A673 (cell line): ENCODE results near the gene PSMA4. TPM values are rescaled to one million over a fixed set of nuclear protein-coding genes. Genes with fewer than 3 reads are reported as not detected.

Source experiments
- BruUV-seq: library from RNA; stranded (reverse); fragments of 400-500 nt; replicated peaks from 2 replicates; lab custom pipeline; 2021; lab: Mats Ljungman, UMichigan
- CTCF ChIA-PET: fragments of 300-600 bp; sonication (Branson Sonifier 250); formaldehyde crosslinking; loops from one replicate; lab custom pipeline; 2022; ENCODE audit warnings: antibody characterized with exemption; lab: Charles Lee
- POLR2A ChIA-PET: fragments of 300-600 bp; sonication (Branson Sonifier 250); formaldehyde crosslinking; loops from one replicate; lab custom pipeline; 2022; ENCODE audit warnings: antibody characterized with exemption; ENCODE audit not compliant: low non-redundant PET; lab: Charles Lee
- DNase-seq: peaks from one replicate; pipeline ENCODE4 v3.0.0-alpha.2; 2015; ENCODE audit warnings: low spot score
- H3K27ac ChIP-seq: fragments of 200-600 bp; sonication (generic); 2 replicates; pipeline ENCODE4 v1.5.1; 2016; ENCODE audit warnings: mixed run types, low read depth, mild to moderate bottlenecking, mixed read lengths, antibody characterized with exemption, low read length; ENCODE audit not compliant: poor library complexity, severe bottlenecking
- H3K27me3 ChIP-seq: fragments of 200-600 bp; sonication (generic); replicated peaks from 2 replicates; pipeline ENCODE4 v1.6.1; 2017; ENCODE audit warnings: mixed run types, low read depth, mild to moderate bottlenecking, mixed read lengths, antibody characterized with exemption, low read length; ENCODE audit not compliant: insufficient read depth, poor library complexity
- H3K36me3 ChIP-seq: fragments of 200-600 bp; sonication (generic); 2 replicates; pipeline ENCODE4 v1.6.1; 2016; ENCODE audit warnings: mixed run types, mild to moderate bottlenecking, mixed read lengths, antibody characterized with exemption, low read length; ENCODE audit not compliant: insufficient read depth, poor library complexity, severe bottlenecking
- H3K4me1 ChIP-seq: fragments of 200-600 bp; sonication (generic); 2 replicates; pipeline ENCODE4 v1.6.1; 2017; ENCODE audit warnings: mixed run types, mild to moderate bottlenecking, mixed read lengths, antibody characterized with exemption, low read length; ENCODE audit not compliant: insufficient read depth, poor library complexity, severe bottlenecking
- H3K4me3 ChIP-seq: fragments of 200-600 bp; sonication (generic); 2 replicates; pipeline ENCODE4 v1.5.1; 2016; ENCODE audit warnings: low read depth, mixed run types, mild to moderate bottlenecking, mixed read lengths, low read length; ENCODE audit not compliant: poor library complexity, severe bottlenecking
- H3K9me3 ChIP-seq: fragments of 200-600 bp; sonication (generic); 2 replicates; pipeline ENCODE4 v1.6.1; 2016; ENCODE audit warnings: mixed run types, low read depth, mild to moderate bottlenecking, mixed read lengths, antibody characterized with exemption, low read length; ENCODE audit not compliant: poor library complexity, severe bottlenecking
- EZH2 ChIP-seq: fragments of 200-600 bp; sonication (generic); IDR thresholded peaks from 2 replicates; pipeline ENCODE4 v1.6.1; 2017; ENCODE audit warnings: borderline replicate concordance, low read depth, mild to moderate bottlenecking, mixed read lengths, antibody characterized with exemption, low read length; ENCODE audit not compliant: poor library complexity, severe bottlenecking
- intact Hi-C: fragments of 100-400 bp; cut with micrococcal nuclease; formaldehyde crosslinking; loops from one replicate; pipeline ENCODE4 v1.10.0; 2022; ENCODE audit not compliant: unreplicated experiment
- total RNA-seq: library from RNA; stranded (reverse); gene quantifications from 2 replicates; pipeline ENCODE4 v1.2.3, GENCODE V29; 2021
- TF ChIP-seq, protein P1 (sequence below): fragments of 300-800, 200-600 bp; sonication (generic); conservative IDR thresholded peaks from 2 replicates; pipeline ENCODE4 v1.5.1; 2017; ENCODE audit warnings: low read depth, mild to moderate bottlenecking, antibody characterized with exemption, low read length, moderate library complexity, mixed read lengths

Gene PSMA4
- total RNA-seq, 1 experiment from 2014 or later: 444 TPM

GRCh38 chr15:78527325-78527724 is 12.9 kb upstream of the PSMA4 start:
- intact Hi-C loops: no loop called here
- no peak for DNase-seq
- POLR2A ChIA-PET: no interaction called here
- Histone ChIP-seq H3K27ac (no peak overlapping the region), H3K36me3 (no peaks in the 10 kb centered on the region), H3K27me3 (no peaks in the 10 kb centered on the region), H3K9me3 (no peaks in the 10 kb centered on the region), H3K4me1 (no peaks in the 10 kb centered on the region), H3K4me3 (no peak overlapping the region)
- no TSS peak for BruUV-seq
- CTCF ChIA-PET: interaction anchor here (0.6 kb wide), 1 partner anchor 17 kb away, joined by 4 read pairs; no protein-coding TSS in a partner anchor
- TF ChIP-seq EZH2: no peak
- TF ChIP-seq, protein P1, sequence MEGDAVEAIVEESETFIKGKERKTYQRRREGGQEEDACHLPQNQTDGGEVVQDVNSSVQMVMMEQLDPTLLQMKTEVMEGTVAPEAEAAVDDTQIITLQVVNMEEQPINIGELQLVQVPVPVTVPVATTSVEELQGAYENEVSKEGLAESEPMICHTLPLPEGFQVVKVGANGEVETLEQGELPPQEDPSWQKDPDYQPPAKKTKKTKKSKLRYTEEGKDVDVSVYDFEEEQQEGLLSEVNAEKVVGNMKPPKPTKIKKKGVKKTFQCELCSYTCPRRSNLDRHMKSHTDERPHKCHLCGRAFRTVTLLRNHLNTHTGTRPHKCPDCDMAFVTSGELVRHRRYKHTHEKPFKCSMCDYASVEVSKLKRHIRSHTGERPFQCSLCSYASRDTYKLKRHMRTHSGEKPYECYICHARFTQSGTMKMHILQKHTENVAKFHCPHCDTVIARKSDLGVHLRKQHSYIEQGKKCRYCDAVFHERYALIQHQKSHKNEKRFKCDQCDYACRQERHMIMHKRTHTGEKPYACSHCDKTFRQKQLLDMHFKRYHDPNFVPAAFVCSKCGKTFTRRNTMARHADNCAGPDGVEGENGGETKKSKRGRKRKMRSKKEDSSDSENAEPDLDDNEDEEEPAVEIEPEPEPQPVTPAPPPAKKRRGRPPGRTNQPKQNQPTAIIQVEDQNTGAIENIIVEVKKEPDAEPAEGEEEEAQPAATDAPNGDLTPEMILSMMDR: no peak

GRCh38 chr15:78533331-78533730 is 6.9 kb upstream of the PSMA4 start:
- ChIA-PET POLR2A (interaction anchor here (0.6 kb wide), 1 partner anchor 14 kb away, joined by 8 read pairs; no protein-coding TSS in a partner anchor), CTCF (no interaction called here)
- no peak for DNase-seq
- Histone ChIP-seq H3K27me3 (no peaks in the 10 kb centered on the region), H3K4me1 (no peaks in the 10 kb centered on the region), H3K9me3 (no peaks in the 10 kb centered on the region), H3K27ac (no peak overlapping the region), H3K36me3 (no peaks in the 10 kb centered on the region), H3K4me3 (no peak overlapping the region)
- intact Hi-C loops: no loop called here
- TF ChIP-seq EZH2: no peak
- TF ChIP-seq, protein P1: no peak
- BruUV-seq: no TSS peak

- no peaks in the 10 kb centered on the region for H3K27me3 ChIP-seq
- BruUV-seq: no TSS peak
- intact Hi-C loops: no loop called here
Observed at GRCh38 chr15:78536134-78536533, 4.1 kb upstream of the PSMA4 start.

More at GRCh38 chr15:78536134-78536533, 4.1 kb upstream of the PSMA4 start:
- H3K4me1 ChIP-seq: no peaks in the 10 kb centered on the region
- H3K9me3 ChIP-seq: no peaks in the 10 kb centered on the region
- H3K27ac ChIP-seq: no peak overlapping the region
- CTCF ChIA-PET: no interaction called here
- H3K36me3 ChIP-seq: no peaks in the 10 kb centered on the region
- no peak for DNase-seq
- TF ChIP-seq, protein P1: no peak
- no peak for TF ChIP-seq EZH2
- no peak overlapping the region for H3K4me3 ChIP-seq
- POLR2A ChIA-PET: no interaction called here
